AG09319 (cell line): ENCODE data around the gene CLEC7A.

Experiments used
- DNase-seq: peaks from one replicate; pipeline ENCODE4 v3.0.0-alpha.2; 2010; ENCODE audit warnings: low read depth; ENCODE audit errors: extremely low read depth
- TF ChIP-seq, protein P1 (sequence below): IDR thresholded peaks from 2 replicates; pipeline ENCODE4 v1.5.1; 2011; ENCODE audit warnings: low read depth, mild to moderate bottlenecking, inconsistent platforms, low read length, moderate library complexity

CLEC7A gene

DNA sequence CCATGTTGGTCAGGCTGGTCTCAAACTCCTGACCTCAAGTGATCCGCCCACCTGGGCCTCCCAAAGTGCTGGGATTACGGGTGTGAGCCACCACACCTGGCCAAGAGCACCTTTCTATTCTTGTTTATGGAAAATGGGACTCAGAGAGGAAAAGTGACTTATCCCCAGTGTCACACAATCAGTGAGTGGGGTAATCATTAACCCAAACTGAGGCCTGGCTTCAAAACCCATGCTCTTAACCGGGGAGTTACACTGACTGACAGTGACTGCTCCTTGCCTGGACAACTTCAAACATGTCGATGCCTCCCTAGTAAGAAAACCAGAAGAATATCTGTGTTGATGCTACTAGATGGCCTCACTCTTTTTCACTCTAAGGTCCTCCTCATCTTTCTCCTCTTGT lies 7.3 kb downstream of the CLEC7A start:
- TF ChIP-seq, protein P1, sequence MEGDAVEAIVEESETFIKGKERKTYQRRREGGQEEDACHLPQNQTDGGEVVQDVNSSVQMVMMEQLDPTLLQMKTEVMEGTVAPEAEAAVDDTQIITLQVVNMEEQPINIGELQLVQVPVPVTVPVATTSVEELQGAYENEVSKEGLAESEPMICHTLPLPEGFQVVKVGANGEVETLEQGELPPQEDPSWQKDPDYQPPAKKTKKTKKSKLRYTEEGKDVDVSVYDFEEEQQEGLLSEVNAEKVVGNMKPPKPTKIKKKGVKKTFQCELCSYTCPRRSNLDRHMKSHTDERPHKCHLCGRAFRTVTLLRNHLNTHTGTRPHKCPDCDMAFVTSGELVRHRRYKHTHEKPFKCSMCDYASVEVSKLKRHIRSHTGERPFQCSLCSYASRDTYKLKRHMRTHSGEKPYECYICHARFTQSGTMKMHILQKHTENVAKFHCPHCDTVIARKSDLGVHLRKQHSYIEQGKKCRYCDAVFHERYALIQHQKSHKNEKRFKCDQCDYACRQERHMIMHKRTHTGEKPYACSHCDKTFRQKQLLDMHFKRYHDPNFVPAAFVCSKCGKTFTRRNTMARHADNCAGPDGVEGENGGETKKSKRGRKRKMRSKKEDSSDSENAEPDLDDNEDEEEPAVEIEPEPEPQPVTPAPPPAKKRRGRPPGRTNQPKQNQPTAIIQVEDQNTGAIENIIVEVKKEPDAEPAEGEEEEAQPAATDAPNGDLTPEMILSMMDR = no peak
- DNase-seq = no peak

DNA sequence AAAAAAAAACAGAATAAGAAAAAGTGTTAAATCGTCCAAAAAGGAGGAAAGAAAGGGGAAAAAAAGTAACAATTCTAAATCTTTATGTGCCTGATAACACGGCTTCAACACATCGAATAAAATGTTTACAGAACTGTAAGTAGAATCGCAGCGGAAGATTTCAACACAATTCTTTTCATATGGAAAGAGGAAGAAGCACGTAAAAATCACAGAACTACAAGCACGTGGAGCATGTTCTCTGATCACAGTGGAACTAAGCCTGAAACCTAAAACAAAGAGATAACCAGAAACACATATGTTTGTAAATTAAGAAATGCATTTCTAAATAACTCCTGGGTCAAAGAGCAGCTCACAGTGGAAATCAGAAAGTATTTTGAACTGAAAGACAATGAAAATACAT lies 8.7 kb downstream of the CLEC7A start:
- TF ChIP-seq, protein P1 = no peak
- no peak for DNase-seq

DNA sequence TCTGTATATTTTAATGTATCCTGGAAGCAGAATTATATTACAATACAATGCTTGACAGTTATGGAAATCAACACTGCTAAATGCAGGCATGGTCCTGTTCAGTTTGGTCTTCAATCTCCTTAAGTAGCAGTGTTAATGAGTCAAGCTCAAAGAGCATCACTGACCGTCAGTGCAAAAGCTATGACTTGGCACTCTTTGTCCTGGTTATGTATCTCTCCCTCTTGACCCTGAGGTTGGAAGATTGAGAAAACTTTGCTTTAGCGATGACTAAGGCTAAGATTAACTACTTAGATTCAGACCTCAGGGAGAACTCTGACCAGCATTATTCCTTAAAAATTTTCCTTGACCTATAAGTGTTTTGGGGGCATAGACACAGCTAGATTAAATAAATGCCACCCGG lies 10.9 kb downstream of the CLEC7A start:
- TF ChIP-seq, protein P1 = no peak
- no peak for DNase-seq

DNA sequence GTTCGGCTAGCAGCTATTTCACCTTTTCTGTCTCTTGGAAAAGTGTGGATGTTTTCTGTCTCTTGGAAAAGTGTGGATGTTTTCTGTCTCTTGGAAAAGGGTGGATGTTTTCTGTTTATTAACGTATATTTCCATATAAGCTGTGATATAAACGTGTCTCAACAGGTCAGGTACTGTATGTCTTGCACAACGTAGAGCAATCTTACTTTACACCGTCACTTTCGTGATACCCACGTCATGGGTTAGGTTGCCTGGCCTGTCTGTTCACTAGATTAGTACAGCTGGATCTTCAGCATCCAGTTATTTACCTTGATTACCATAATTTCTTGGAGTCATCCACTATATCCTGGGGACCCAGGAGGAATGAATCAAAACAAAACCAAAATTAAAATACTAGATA lies 14.1 kb downstream of the CLEC7A start:
- no peak for DNase-seq
- TF ChIP-seq, protein P1 = no peak

DNA sequence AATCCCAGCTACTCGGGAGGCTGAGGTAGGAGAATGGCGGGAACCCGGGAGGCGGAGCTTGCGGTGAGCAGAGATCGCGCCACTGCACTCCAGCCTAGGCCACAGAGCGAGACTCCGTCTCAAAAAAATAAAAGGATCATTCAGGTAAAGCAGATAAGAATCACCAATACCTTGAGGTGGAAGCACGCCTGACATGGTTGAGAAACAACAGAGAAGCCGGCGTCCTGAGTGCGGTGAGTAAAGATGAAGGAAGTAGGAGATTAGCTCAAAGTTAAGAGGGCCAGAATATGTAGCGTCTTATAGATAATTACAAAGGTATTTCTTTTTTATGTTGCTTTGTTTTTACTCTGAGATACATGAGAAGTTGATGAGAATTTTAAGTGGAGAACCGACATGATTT lies 14.7 kb downstream of the CLEC7A start:
- DNase-seq = no peak
- TF ChIP-seq, protein P1 = no peak

DNA sequence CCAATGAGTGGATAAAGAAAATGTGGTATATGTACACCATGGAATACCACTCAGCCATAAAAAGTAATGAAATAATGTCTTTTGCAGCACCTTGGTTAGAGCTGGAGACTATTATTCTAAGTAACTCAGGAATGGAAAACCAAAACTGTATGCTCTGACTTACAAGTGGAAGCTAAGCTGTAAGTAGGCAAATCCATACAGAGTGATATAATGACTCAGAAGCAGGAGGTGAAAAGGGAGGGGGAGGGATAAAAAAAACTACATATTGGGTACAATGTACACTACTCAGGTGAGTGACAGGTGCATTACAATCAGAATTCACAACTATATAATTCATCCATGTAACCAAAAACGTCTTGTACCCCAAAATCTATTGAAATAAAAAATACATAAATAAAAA lies 16.1 kb downstream of the CLEC7A start:
- no peak for DNase-seq
- TF ChIP-seq, protein P1 = no peak

DNA sequence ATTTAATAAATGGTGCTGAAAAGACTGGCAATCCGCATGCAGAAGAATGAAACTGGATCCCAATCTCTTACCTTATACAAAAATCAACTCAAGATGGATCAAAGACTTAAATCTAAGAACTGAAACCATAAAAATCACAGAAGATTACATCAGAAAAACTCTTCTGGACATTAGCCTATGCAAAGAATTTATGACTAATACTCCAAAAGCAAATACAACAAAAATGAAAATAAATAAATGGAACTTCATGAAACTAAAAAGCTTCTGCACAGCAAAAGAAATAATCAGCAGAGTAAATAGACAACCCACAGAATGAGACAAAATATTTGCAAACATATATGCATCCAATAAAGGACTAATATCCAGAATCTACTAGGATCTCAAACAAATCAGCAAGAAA lies 16.9 kb downstream of the CLEC7A start:
- DNase-seq = no peak
- TF ChIP-seq, protein P1 = no peak
